ENCODE data around the gene GCGR.
A peak's percentile ranks its signal among the peaks of the same experiment; 100 is the strongest.

Gene GCGR

DNA sequence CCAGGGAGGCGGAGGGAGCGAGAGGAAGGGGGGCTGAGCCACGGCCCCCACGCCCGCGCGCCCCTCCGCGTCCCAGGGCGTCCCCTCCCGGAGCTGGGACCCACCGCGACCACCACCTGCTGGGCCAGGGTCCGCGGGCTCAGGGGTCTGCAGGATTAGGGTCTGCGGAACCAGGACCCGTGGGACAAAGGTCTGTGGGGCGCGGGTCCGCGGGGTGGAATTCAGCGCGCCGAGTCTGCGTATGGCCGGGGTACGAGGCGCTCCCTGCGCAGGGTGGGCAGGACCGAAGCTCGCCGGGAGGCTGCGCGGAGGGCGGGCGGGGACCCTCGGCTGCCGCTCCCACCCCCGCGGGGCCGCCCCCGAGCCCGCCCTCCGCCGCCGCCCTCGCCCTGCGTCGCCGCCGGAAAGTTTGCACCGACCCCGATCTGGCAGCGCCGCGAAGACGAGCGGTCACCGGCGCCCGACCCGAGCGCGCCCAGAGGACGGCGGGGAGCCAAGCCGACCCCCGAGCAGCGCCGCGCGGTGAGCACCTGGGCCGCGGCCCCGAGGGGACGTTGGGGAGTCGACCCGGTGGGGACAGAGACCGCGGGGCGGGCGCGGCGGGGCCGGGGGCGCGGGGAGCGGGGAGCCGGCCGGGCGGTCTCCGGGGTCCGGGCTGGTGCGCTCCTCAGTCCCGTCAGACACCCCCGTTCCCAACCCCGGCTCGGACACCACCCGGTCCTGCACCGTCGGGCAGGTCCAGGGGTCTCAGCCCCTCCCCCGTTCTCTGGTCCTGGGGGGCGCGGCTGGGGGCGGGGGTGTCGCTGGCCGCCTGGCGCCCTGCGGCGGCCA, at the start of gene GCGR:
TSS of gene GCGR (plus strand) at position 423 of the 831 bp plus-strand sequence. CDS start 4,869 bp downstream, outside the sequence.
- DNase-seq = no peak
- no peak for TF ChIP-seq GATA1 (IDR thresholded peaks at IDR 0.05; ENCODE audit: low read depth, low read length)
- TF ChIP-seq POLR2A (IDR thresholded peaks at IDR 0.05; ENCODE audit: low read length) = no peak

DNA sequence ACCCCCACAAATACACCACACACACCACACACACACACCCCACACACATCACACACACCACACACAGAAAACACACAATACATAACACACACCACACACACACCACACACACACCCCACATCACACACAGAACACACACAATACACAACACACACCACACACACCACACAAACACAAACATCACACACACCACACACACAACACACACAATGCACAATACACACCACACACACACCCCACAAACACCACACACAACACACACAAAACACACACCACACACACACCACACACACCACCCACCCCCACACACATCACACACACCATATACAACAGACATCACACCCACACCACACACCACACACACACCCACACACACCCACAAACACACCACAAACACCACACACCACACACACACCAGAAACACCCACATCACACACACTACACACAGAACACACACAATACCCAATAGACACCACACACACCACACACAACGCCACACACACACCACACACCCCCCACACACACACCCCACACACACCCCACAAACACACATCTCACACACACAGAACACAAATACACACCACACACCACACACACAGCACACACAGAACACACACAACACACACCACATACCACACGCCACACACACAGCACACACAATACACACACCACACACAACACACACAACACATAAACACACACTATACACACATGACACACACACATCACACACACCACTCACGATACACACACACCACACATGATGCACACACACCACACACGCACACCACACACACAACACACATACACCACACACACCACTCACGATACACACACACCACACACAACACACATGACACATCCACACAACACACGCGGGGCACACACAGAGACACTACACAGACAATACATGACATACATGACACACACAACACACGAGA, 11.0 kb upstream of the GCGR start:
- no peak for TF ChIP-seq POLR2A (IDR thresholded peaks at IDR 0.05; ENCODE audit: low read length)
- no peak for TF ChIP-seq GATA1 (IDR thresholded peaks at IDR 0.05; ENCODE audit: low read depth, low read length)
- DNase-seq = peak; percentile 49 to 66

DNA sequence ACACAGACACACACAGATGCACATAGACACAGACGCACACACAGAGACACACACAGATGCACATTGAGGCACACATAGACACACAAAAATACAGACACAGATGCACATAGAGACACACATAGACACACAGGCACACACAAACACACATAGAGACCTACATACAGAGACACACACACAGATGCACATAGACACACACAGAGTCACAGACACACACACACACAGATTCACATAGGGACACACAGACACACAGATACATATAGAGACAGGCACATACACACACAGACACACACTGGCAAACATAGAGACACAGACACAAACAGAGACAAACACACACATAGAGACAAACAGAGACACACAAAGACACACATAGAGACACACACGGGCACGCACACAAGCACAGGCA, 9.9 kb upstream of the GCGR start:
- no peak for TF ChIP-seq GATA1 (IDR thresholded peaks at IDR 0.05; ENCODE audit: low read depth, low read length)
- no peak for TF ChIP-seq POLR2A (IDR thresholded peaks at IDR 0.05; ENCODE audit: low read length)
- DNase-seq = no peak

DNA sequence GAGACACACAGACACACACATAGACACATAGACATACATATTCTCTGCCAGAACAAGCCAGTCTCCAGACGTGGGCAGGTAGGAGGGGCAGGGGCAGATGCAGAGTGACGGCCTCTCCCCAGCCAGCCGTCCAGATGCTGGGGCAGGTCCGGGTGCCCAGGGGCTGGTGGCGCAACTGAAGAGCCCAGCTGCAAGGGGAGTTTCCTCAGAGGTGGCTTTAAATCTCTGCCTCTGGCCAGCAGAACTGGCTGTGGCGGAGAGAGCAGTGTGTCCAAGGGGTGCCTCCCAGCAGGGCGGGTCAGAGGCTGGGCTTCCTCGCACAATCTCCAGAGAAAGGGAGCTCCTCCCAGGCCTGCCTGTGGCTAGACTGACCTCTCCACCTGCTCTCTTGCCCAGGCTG, 9.4 kb upstream of the GCGR start:
- TF ChIP-seq GATA1 (IDR thresholded peaks at IDR 0.05; ENCODE audit: low read depth, low read length) (no peak), POLR2A (IDR thresholded peaks at IDR 0.05; ENCODE audit: low read length) (no peak)
- no peak for DNase-seq

DNA sequence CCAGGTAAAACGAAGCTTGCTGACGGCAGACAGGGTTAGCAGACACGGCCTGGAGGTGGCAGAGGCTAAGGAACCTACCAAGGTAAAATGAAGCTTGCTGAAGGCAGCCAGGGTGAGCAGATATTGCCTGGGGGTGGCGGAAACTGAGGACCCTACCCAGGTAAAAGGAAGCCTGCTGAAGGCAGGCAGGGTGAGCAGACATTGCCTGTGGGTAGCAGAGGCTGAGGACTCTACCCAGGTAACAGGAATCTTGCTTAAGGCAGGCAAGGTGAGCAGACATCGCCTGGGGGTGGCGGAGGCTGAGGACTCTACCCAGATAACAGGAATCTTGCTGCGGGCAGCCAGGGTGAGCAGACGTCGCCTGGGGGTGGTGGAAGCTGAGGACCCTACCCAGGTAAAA, 2.6 kb upstream of the GCGR start:
- DNase-seq = no peak
- TF ChIP-seq POLR2A (IDR thresholded peaks at IDR 0.05; ENCODE audit: low read length) (no peak), GATA1 (IDR thresholded peaks at IDR 0.05; ENCODE audit: low read depth, low read length) (no peak)

DNA sequence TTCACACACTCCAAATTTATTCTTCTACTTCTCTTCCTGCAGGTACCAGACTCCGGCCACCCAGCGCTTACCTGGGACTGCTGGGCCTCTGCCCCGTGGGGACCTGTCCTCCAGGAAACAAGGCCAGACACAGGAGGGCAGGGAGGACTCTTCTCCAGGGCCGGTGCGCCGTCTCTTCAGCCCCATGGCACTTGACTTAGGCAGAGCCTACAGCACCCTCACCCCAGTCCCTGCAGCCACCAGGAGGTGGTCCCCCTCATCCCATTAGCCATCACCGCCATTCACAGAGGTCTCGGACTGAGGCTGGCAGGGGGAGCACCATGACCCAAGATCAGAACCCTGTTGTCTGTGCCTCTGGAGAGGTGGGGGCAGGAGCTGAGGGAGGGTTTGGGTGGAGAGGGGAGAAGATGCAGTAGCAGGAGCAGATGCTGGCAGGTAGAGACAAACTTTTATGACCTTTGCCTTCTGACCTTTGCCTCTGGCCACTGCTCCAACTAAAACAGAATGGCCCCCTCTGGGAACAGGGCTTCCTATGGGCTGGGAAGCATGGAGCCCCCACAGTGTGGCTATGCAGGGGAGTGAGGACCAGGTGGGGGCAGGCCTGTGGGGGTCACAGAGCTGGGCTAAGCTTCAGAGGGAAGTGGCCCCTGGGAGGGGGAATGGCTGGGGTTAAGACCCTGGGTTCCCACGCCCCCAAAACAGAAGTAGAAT, 1.7 kb upstream of the GCGR start:
- TF ChIP-seq GATA1 (IDR thresholded peaks at IDR 0.05; ENCODE audit: low read depth, low read length) = no peak
- no peak for TF ChIP-seq POLR2A (IDR thresholded peaks at IDR 0.05; ENCODE audit: low read length)
- no peak for DNase-seq

DNA sequence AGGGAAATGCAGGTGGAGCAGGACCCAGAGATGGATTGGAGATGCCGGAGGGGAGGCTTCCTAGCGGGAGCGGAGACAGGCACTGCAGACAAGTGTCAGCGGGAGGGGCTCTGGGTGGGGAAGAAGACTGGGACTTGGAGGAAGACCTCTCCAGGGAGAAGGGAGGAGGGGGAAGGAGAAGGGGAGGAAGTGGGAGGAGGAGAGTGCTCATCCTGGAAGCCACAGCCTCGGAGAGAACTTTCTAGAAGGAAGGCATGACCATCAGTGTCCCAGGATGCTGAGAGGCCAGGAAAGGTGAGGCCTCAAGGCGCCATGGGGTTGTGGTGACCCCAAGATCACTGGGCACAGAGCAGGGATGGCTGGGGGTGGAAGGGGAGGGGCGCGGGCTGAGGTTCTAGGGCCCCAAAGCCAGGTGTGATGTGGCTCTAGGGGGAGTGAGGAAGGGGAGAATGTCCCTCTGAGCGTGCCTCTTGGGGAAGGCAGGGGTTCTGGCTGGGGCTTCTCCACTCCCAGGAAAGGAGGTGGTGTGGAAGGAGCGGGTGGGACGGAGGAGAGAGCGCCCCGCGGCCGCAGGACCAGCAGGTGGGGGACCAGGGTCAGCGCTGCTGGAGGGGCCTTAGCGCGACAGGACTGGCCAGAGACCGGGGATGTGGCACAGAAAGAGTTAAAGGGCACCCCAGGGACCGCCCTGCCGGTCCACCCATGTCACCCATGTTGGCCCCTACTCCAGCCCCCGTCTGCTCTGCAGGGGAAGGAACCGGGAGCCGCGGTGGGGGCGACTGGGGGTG, 900 bp upstream of the GCGR start:
- TF ChIP-seq POLR2A (IDR thresholded peaks at IDR 0.05; ENCODE audit: low read length) = no peak
- no peak for TF ChIP-seq GATA1 (IDR thresholded peaks at IDR 0.05; ENCODE audit: low read depth, low read length)
- DNase-seq = no peak

DNA sequence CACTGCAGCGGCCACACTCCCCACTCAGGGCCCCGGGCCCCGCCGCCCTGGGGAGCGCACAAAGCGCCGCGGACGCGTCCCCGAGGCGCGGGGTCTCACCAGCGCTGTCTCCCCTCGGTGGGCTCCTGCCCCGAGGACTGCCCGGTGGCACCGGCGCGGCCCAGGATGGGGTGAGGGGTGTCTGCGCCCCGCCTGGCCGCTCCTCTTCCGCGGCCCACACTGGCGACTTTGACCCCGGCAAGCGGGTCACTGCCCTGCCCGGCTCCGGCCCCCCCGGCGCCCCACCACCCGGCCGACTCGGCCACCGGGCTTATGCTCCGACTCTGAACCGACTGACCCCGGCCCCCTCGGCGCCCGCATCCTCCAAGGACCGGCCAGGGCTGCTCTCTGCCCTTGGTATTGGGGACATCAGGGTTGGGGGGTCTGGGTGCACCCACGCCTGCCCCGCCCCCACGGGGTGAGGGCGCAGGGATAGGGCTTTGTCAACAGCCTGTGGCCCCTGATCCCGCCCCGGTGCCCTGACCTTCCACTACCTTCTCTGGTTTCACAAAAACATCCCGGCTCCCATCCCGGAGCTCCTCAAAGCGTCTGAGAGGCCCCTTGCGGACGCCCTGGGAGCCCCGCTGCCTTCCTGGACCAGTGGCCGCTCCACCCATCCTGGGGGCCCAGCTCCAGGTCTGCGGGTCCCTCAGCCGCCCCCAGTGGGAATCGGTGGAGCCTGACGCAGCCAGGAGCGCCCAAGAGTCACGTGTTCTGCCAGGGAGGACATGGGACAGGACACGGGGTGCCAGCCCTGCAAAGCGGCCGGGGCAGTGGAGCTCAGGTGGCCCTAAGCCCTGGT, 829 bp downstream of the GCGR start:
- TF ChIP-seq GATA1 (IDR thresholded peaks at IDR 0.05; ENCODE audit: low read depth, low read length) (no peak), POLR2A (IDR thresholded peaks at IDR 0.05; ENCODE audit: low read length) (no peak)
- DNase-seq = no peak

DNA sequence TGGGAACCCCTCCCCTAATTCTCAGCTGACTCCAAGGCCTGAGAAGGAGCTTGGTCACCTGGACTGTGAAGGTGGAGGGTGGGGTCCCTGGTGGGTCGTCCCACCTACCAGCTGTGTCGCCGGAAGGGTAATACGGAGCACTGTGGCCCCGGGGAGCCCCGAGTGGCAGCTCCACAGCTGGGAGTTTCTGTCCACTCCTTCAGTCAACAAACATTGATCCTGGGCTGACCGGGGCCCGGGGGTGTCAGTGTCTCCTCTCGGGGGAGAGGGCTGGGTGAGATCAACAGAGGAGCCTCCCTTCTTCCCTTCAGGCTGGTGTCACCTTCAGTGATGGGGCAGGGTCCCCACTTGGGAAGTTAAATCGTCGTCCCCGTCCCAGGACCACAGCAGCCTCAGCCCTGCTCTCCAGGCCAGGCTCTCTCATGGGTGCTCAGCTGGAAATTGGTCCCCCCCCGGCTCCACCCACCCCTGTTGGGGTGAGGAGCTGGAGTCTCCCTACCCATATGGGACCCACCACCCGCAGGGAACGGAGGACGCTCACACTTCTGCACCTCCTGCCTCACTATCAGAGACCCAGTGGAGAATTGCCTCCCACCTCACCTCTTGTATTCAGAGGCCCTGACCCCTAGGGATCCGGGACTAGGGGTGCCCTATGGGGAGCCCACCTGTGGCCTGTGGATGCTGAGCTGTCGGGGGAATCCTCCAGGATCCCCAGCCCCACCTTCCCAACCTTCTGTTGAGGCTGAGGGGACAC, 1.9 kb downstream of the GCGR start:
- no peak for DNase-seq
- no peak for TF ChIP-seq POLR2A (IDR thresholded peaks at IDR 0.05; ENCODE audit: low read length)
- no peak for TF ChIP-seq GATA1 (IDR thresholded peaks at IDR 0.05; ENCODE audit: low read depth, low read length)

DNA sequence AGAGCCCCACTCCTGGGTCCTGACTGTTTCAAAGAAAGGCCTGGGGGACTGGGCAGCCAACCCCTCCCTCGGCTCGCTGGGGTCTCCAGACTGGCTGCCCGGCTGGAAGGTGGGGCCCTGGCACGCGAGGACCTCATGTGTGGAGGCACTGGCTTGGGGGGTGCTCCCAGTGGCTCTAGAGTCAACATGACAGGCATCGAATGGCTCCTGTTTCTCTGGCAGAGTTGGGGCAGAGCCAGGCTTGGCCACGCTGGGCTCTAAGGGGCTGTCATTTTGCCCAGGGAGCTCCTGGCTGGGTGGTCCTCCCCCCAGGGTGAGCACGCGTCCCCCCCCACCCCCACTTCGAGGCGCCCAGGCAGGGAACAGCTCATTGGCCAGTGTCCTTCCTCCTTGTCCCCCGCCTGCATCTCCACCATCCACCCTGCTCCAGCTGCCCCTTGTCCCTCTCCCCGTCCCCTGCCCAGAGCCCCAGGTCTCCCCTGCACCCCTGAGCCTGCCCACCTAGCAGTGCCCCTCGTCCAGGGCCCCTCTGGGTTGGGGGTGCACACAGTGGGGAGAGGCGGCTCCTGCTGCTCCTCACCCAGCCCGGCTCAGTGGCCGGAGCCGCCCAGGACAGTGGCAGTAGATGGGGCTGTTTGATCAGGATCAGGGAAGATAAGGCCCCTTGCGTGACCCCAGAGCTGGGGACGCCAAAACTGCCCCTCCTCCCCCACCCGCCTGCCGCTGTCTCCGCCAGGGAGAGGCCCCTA, 2.7 kb downstream of the GCGR start:
- peak in 1 of 2 experiments; percentile 44 for DNase-seq
- TF ChIP-seq POLR2A (IDR thresholded peaks at IDR 0.05; ENCODE audit: low read length) = no peak
- TF ChIP-seq GATA1 (IDR thresholded peaks at IDR 0.05; ENCODE audit: low read depth, low read length) = no peak

DNA sequence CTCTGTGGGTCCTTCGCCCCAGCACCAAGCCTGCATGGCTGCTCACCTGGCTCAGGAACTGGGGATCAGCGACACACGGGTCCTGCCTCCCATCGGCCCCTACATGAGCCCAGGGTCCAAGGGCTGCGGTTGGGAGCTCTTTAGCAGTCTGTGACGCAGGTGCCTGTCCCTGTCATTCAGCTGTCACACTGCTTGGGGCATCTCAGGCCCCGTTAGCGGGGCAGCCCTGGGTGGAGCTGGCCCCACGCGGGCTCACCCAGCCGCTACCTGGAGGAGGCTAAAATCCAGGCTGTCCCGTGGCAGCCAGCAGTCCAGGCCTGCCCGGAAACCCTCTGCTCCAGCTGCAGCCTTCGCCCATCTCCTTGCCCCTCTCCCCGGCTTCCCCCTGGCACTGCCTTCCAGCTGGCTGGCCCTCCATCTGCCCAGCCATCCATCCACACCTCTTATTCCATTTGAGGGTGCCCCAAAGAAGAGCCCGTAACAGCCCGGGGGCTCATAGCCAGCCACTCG, 3.3 kb downstream of the GCGR start:
- DNase-seq = no peak
- TF ChIP-seq GATA1 (IDR thresholded peaks at IDR 0.05; ENCODE audit: low read depth, low read length) (no peak), POLR2A (IDR thresholded peaks at IDR 0.05; ENCODE audit: low read length) (no peak)
